OCI-LY7 (cell line): ENCODE measurements around the gene CSF1R.

ENCODE experiments used
- CTCF ChIP-seq: fragments of 200-600 bp; sonication (generic); conservative IDR thresholded peaks from 2 replicates; pipeline ENCODE4 v1.5.1; 2014; ENCODE audit warnings: mild to moderate bottlenecking, antibody characterized with exemption, low read length, moderate library complexity, mixed read lengths
- EZH2phosphoT487 ChIP-seq: fragments of 200-600 bp; sonication (generic); IDR thresholded peaks from 2 replicates; pipeline ENCODE4 v1.6.1; 2018; ENCODE audit warnings: low read depth, borderline replicate concordance, mild to moderate bottlenecking, mixed run types, antibody characterized with exemption, low read length, moderate library complexity, mixed read lengths

DNA sequence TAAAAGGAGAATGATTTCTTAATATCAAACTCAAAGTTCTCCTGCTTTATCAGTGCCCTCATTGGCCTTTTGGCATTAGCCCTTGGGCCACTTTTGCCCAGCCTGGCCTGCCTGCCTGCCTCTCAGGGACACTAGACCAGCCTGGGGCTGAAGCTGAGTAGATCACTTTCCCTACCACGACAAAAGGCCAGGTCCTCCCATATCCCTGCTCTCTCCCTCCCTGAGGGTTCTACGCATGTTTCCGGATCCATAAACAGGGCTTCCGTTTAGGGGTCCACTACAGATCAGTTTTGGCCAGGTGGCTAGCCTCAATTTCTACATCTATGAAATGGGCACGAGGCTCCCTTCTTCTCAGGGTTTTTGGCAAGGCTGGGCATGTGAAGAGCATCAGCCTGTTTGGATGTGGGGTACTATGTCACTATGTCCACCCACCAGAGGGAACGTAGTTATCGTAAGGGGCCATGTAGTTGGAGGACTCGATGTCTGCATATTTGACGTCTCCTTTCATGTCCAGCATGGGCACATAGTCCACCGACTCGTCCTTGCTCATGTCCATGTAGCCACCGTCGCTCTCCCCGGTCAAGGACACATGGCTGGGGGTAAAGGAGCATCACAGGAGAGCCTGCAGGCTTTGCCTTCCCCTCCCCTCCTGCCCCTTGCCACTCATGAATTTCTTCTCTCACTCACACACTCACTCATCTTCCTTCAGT, 35.2 kb upstream of the CSF1R start:
- no peak for TF ChIP-seq CTCF
- no peak for TF ChIP-seq EZH2phosphoT487
